H1 (cell line): ENCODE measurements around the gene SNX6. TPM values are rescaled to one million over a fixed set of nuclear protein-coding genes. Genes with fewer than 3 reads are reported as not detected.

ENCODE experiments used
- CTCF ChIA-PET: fragments of 300-600 bp; sonication (Branson Sonifier 250); formaldehyde crosslinking; loops from one replicate; lab custom pipeline; 2021; ENCODE audit not compliant: partially characterized antibody; lab: Charles Lee
- POLR2A ChIA-PET: fragments of 300-600 bp; sonication (Branson Sonifier 250); formaldehyde crosslinking; loops from one replicate; lab custom pipeline; 2021; ENCODE audit warnings: inconsistent platforms; ENCODE audit not compliant: partially characterized antibody; lab: Charles Lee
- DNase-seq, 2 experiments: peaks; one replicate each; pipeline versions ENCODE4 v3.0.0 to v3.0.0-alpha.2; 2010 to 2022; ENCODE audit warnings: low spot score in 2 of 2, low read depth in 1 of 2, mixed read lengths in 1 of 2
- FAIRE-seq: peaks from 2 replicates; lab custom pipeline; 2011; peaks lifted over from hg19 to GRCh38; lab: Jason Lieb, UNC
- H2AFZ ChIP-seq: 2 replicates; pipeline ENCODE4 v1.8.1; 2012; ENCODE audit warnings: low read length, inconsistent platforms
- H2AK5ac ChIP-seq: 2 replicates; pipeline ENCODE4 v1.6.1; 2013; ENCODE audit warnings: low read depth, low read length
- H2BK120ac ChIP-seq: replicated peaks from 2 replicates; pipeline ENCODE3; 2013; ENCODE audit warnings: low read depth, low read length, inconsistent platforms
- H2BK12ac ChIP-seq: 2 replicates; pipeline ENCODE4 v1.6.1; 2013; ENCODE audit warnings: low read depth, low read length
- H2BK15ac ChIP-seq: 2 replicates; pipeline ENCODE4 v1.6.1; 2013; ENCODE audit warnings: low read length
- H2BK20ac ChIP-seq: 2 replicates; pipeline ENCODE4 v1.6.1; 2013; ENCODE audit warnings: low read length
- H2BK5ac ChIP-seq: 2 replicates; pipeline ENCODE4 v1.6.1; 2013; ENCODE audit warnings: low read depth, low read length
- H3K14ac ChIP-seq: 2 replicates; pipeline ENCODE4 v1.6.1; 2013; ENCODE audit warnings: inconsistent platforms; ENCODE audit not compliant: insufficient read length
- H3K18ac ChIP-seq: 2 replicates; pipeline ENCODE4 v1.6.1; 2013; ENCODE audit warnings: low read length; ENCODE audit errors: extremely low read depth
- H3K23ac ChIP-seq: 2 replicates; pipeline ENCODE4 v1.6.1; 2013; ENCODE audit warnings: inconsistent platforms; ENCODE audit not compliant: insufficient read length
- H3K23me2 ChIP-seq: 2 replicates; pipeline ENCODE4 v1.6.1; 2013; ENCODE audit warnings: low read depth, low read length
- H3K27ac ChIP-seq: 2 replicates; pipeline ENCODE4 v1.6.1; 2011; ENCODE audit warnings: low read depth, low read length, inconsistent platforms
- H3K27me3 ChIP-seq, 4 experiments: replicated peaks in 1 of 4; 1 replicate in 1 of 4; 2 replicates in 3 of 4; pipeline versions ENCODE4 v1.6.1 to v1.8.1; 2011 to 2013; ENCODE audit warnings: low read length in 3 of 4, mild to moderate bottlenecking in 3 of 4, inconsistent platforms in 2 of 4, mixed read lengths in 2 of 4, moderate library complexity in 1 of 4; ENCODE audit not compliant: control insufficient read depth in 3 of 4, insufficient read depth in 3 of 4; ENCODE audit errors: extremely low read depth in 1 of 4
- H3K36me3 ChIP-seq, 4 experiments: 2 replicates each; pipeline versions ENCODE4 v1.6.1 to v1.8.1; 2011 to 2013; ENCODE audit warnings: mild to moderate bottlenecking in 4 of 4, low read length in 3 of 4, moderate library complexity in 2 of 4, control low read depth in 1 of 4, inconsistent platforms in 1 of 4; ENCODE audit not compliant: insufficient read depth in 4 of 4, control insufficient read depth in 2 of 4
- H3K4ac ChIP-seq: replicated peaks from 2 replicates; pipeline ENCODE3; 2013; ENCODE audit warnings: low read length, low read depth, mixed read lengths, inconsistent platforms; ENCODE audit not compliant: insufficient read length
- H3K4me1 ChIP-seq, 4 experiments: replicated peaks in 1 of 4; 1 replicate in 1 of 4; 2 replicates in 3 of 4; pipeline versions ENCODE4 v1.6.1 to v1.8.1; 2011 to 2013; ENCODE audit warnings: low read length in 3 of 4, inconsistent platforms in 2 of 4, mixed read lengths in 1 of 4; ENCODE audit not compliant: insufficient read depth in 4 of 4, control insufficient read depth in 3 of 4
- H3K4me2 ChIP-seq, 2 experiments: 2 replicates each; pipeline versions ENCODE4 v1.6.1 to v1.8.1; 2011 to 2013; ENCODE audit warnings: low read depth in 2 of 2, low read length in 2 of 2, control low read depth in 1 of 2, inconsistent platforms in 1 of 2, mild to moderate bottlenecking in 1 of 2; ENCODE audit not compliant: insufficient read depth in 1 of 2
- H3K4me3 ChIP-seq, 4 experiments: fragments of 200-600, 300-600 bp in 1 of 4; sonication (generic), shearing (Covaris generic), sonication (Bioruptor Twin) in 1 of 4; 2 replicates each; pipeline versions ENCODE4 v1.5.1 to v1.8.1; 2011 to 2016; ENCODE audit warnings: low read length in 4 of 4, low read depth in 3 of 4, control low read depth in 2 of 4, inconsistent platforms in 2 of 4, mild to moderate bottlenecking in 2 of 4, mixed read lengths in 1 of 4, moderate library complexity in 1 of 4; ENCODE audit not compliant: insufficient read depth in 2 of 4; ENCODE audit errors: extremely low read depth in 1 of 4
- H3K56ac ChIP-seq: replicated peaks from 2 replicates; pipeline ENCODE3; 2013; ENCODE audit warnings: low read depth, mild to moderate bottlenecking, mixed read lengths, low read length, inconsistent platforms; ENCODE audit not compliant: insufficient read length
- H3K79me1 ChIP-seq: 2 replicates; pipeline ENCODE4 v1.6.1; 2013; ENCODE audit warnings: low read depth, low read length, control low read depth
- H3K79me2 ChIP-seq, 2 experiments: 2 replicates each; pipeline versions ENCODE4 v1.6.1 to v1.8.1; 2012 to 2013; ENCODE audit warnings: low read length in 2 of 2, mild to moderate bottlenecking in 2 of 2, inconsistent platforms in 1 of 2; ENCODE audit not compliant: insufficient read depth in 2 of 2, control insufficient read depth in 1 of 2
- H3K9ac ChIP-seq, 4 experiments: replicated peaks in 1 of 4; 1 replicate in 1 of 4; 2 replicates in 3 of 4; pipeline versions ENCODE4 v1.6.1 to v1.8.1; 2011 to 2013; ENCODE audit warnings: low read depth in 3 of 4, low read length in 3 of 4, control low read depth in 2 of 4, mild to moderate bottlenecking in 2 of 4, moderate library complexity in 2 of 4, inconsistent platforms in 1 of 4; ENCODE audit errors: extremely low read depth in 1 of 4
- H3K9me3 ChIP-seq, 2 experiments: 2 replicates each; pipeline versions ENCODE4 v1.6.1 to v1.8.1; 2012 to 2013; ENCODE audit warnings: mild to moderate bottlenecking in 2 of 2, moderate library complexity in 2 of 2, control low read depth in 1 of 2, inconsistent platforms in 1 of 2, low read depth in 1 of 2, low read length in 1 of 2, mixed read lengths in 1 of 2; ENCODE audit not compliant: insufficient read depth in 2 of 2
- H4K20me1 ChIP-seq, 2 experiments: replicated peaks in 1 of 2; 2 replicates each; pipeline versions ENCODE3 to v1.8.1; 2011 to 2013; ENCODE audit warnings: inconsistent platforms in 2 of 2, low read length in 2 of 2, mild to moderate bottlenecking in 1 of 2; ENCODE audit not compliant: insufficient read depth in 2 of 2, control insufficient read depth in 1 of 2
- H4K5ac ChIP-seq: 2 replicates; pipeline ENCODE4 v1.6.1; 2013; ENCODE audit warnings: low read length, low read depth, mixed read lengths, inconsistent platforms; ENCODE audit not compliant: insufficient read length
- H4K8ac ChIP-seq: 2 replicates; pipeline ENCODE4 v1.8.0; 2013; ENCODE audit warnings: mild to moderate bottlenecking, moderate library complexity, low read length, inconsistent platforms; ENCODE audit not compliant: insufficient read depth; ENCODE audit errors: extremely low read depth
- H4K91ac ChIP-seq: replicated peaks from 2 replicates; pipeline ENCODE3; 2013; ENCODE audit warnings: low read length, mixed read lengths, inconsistent platforms; ENCODE audit not compliant: insufficient read length
- CREB1 ChIP-seq: IDR thresholded peaks from 2 replicates; pipeline ENCODE4 v1.6.1; 2012; ENCODE audit warnings: inconsistent platforms
- CTCF ChIP-seq, 3 experiments: IDR thresholded peaks; 1 replicate in 2 of 3; 2 replicates in 1 of 3; pipeline versions ENCODE4 v1.5.1 to v1.6.1; 2011; ENCODE audit warnings: low read length in 3 of 3, mild to moderate bottlenecking in 3 of 3, inconsistent platforms in 2 of 3, low read depth in 1 of 3, moderate library complexity in 1 of 3; ENCODE audit not compliant: insufficient read depth in 1 of 3; ENCODE audit errors: control extremely low read depth in 1 of 3
- EZH2 ChIP-seq: fragments of 200-600 bp; sonication (generic); IDR thresholded peaks from 2 replicates; pipeline ENCODE4 v1.7.1; 2012; ENCODE audit warnings: low read depth, mild to moderate bottlenecking, moderate library complexity, low read length, inconsistent platforms; ENCODE audit not compliant: severe bottlenecking
- RFX5 ChIP-seq: IDR thresholded peaks from 2 replicates; pipeline ENCODE4 v1.6.1; 2011; ENCODE audit warnings: low read depth, low read length, improper control_type of control experiment, borderline replicate concordance
- whole genome bisulfite sequencing, 2 experiments: shearing (Covaris generic) in 1 of 2; methylation state at CpG; one replicate each; pipeline versions ENCODE4 v1.1.6 to v1.1.7; 2013 to 2015; ENCODE audit warnings: low lambda C conversion rate in 2 of 2, mixed read lengths in 2 of 2, inconsistent platforms in 1 of 2, low coverage in 1 of 2, missing lambda C conversion rate in 1 of 2; ENCODE audit not compliant: insufficient replicate concordance in 2 of 2, insufficient coverage in 1 of 2, insufficient read length in 1 of 2; ENCODE audit errors: extremely low coverage in 1 of 2, missing lambda C conversion rate in 1 of 2; 5-methylcytosine and 5-hydroxymethylcytosine counted together
- polyA plus RNA-seq, 7 experiments: library from polyadenylated mRNA; depleted of rRNA in 3 of 7; stranded (reverse) in 5 of 7; unstranded in 2 of 7; fragments of >200 nt in 5 of 7; fragments of 200-250 nt in 2 of 7; gene quantifications; 1 replicate in 5 of 7; 2 replicates in 1 of 7; 4 replicates in 1 of 7; pipeline versions ENCODE4 v1.2.1 to v1.2.3, GENCODE V29; 2011 to 2013; ENCODE audit warnings: missing spikeins in 2 of 7, mixed read lengths in 2 of 7
- total RNA-seq: library from RNA; stranded (reverse); fragmentation: NEBNext Ultra II Directional; extraction: Animal tissue kit (Norgen Biotek cat#: 25700); gene quantifications from 2 replicates; pipeline ENCODE4 v1.2.1, GENCODE V29; 2021

The SNX6 gene
- total and polyA plus RNA-seq, 2 of the 8 experiments (the other 6 are each of a cell fraction or from before 2014, with no cell fraction given), result 53.4 to 71.1 TPM

GRCh38 chr14:34571771-34572170, 58.2 kb downstream of the SNX6 start:
- Histone ChIP-seq H2AFZ (no peak overlapping the region), H3K14ac (no peak overlapping the region), H3K9me3 (no peaks in the 10 kb centered on the region), H3K23me2 (no peaks in the 10 kb centered on the region), H4K5ac (no peak overlapping the region), H2BK120ac (no peak overlapping the region), H3K27me3 (no peaks in the 10 kb centered on the region), H3K23ac (no peak overlapping the region), H3K36me3 (peaks cover 2 to 31% (median 6%) of the 10 kb centered on the region in 4 experiments; a peak in 7 of 8 replicates), H4K8ac (no peak overlapping the region), H3K56ac (no peak overlapping the region), H3K79me1 (no peaks in the 10 kb centered on the region), H4K20me1 (no peaks in the 10 kb centered on the region), H3K4me2 (no peak overlapping the region), H2BK15ac (no peak overlapping the region), H4K91ac (no peak overlapping the region), H3K79me2 (no peaks in the 10 kb centered on the region), H2BK5ac (no peak overlapping the region), H3K9ac (no peak overlapping the region), H3K18ac (no peak overlapping the region), H3K27ac (no peak overlapping the region), H3K4ac (no peak overlapping the region), H2BK12ac (no peak overlapping the region), H2BK20ac (no peak overlapping the region), H3K4me3 (no peak overlapping the region), H3K4me1 (no peaks in the 10 kb centered on the region), H2AK5ac (no peak overlapping the region)
- no peak for TF ChIP-seq CTCF (IDR thresholded peaks at IDR 0.05; ENCODE audit: control extremely low read depth in 1 of 3, insufficient read depth in 1 of 3, low read depth in 1 of 3, low read length in 3 of 3)
- no peak for TF ChIP-seq EZH2
- TF ChIP-seq CREB1, result no peak
- no peak for TF ChIP-seq RFX5
- CTCF ChIA-PET, result no interaction called here
- FAIRE-seq (no peak), DNase-seq (no peak)
- POLR2A ChIA-PET, result no interaction called here
- WGBS, 2 experiments, result 95% methylated on average over 3 of the region's 3 CpGs; no CpG with 5 or more reads in 1 of the 2 experiments
